Measurements from ENCODE around the gene PRKCI.

DNA sequence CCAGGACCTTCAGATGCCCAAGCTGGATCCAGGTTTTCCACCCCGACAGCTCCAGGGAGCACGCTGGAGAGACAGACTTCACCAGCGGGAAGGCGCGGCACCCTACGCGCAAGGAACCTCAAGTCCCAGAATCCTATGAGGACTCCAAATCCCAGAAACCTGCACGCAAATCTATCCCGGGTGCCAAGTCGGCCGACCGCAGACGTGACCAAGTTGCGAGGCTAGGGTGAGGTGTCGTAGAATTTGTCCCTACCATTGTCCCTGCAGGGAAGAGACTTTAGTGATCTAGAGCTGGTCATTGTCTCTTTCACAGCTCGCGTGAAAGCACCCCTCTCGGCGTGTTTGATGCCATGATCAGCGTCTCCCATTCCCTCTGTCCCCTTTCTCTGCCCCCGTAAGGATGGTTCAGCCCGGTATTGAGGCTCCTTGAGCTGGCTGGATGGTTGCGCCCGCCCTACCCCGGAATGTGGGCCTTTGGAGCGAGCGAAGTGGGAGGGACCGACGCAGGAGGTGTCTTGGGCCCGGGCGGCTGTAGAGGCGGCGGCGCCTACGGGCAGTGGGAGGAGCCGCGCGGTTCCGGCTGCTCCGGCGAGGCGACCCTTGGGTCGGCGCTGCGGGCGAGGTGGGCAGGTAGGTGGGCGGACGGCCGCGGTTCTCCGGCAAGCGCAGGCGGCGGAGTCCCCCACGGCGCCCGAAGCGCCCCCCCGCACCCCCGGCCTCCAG, at the start of gene PRKCI:
- TF ChIP-seq GATA3 (IDR thresholded peaks at IDR 0.05; ENCODE audit: low read depth, low read length) (no peak), GATA2 (IDR thresholded peaks at IDR 0.05; ENCODE audit: low read depth, low read length) (no peak)
